Immature natural killer cell (primary cell): ENCODE results near the gene RNASE12. TPM values are rescaled to one million over a fixed set of nuclear protein-coding genes. Genes with fewer than 3 reads are reported as not detected.
A peak's percentile ranks its signal among the peaks of the same experiment; 100 is the strongest.
"Not testable (repeated sequence)": the region's sequence is repeated elsewhere in the genome, so short reads cannot be mapped to it uniquely, and the experiment has no call there.

Experiments
- DNase-seq, 3 donors: peaks; one replicate each; pipeline ENCODE4 v3.0.0; 2022; ENCODE audit warnings: mixed read lengths in 1 of 3
- H3K27ac Mint-ChIP-seq, 6 donors: one replicate each; pipeline ENCODE4 v1.8.0; 2020; ENCODE audit warnings: mixed read lengths in 6 of 6, mild to moderate bottlenecking in 5 of 6, inconsistent platforms in 4 of 6, moderate library complexity in 3 of 6
- H3K27me3 Mint-ChIP-seq, 3 donors: one replicate each; pipeline ENCODE4 v1.8.0; 2020 to 2021; ENCODE audit warnings: low read depth in 3 of 3, mild to moderate bottlenecking in 3 of 3, mixed read lengths in 3 of 3, moderate library complexity in 3 of 3, inconsistent platforms in 1 of 3
- H3K36me3 Mint-ChIP-seq, 3 donors: one replicate each; pipeline ENCODE4 v1.8.0; 2020; ENCODE audit warnings: mixed read lengths in 3 of 3, inconsistent platforms in 2 of 3, mild to moderate bottlenecking in 2 of 3
- H3K4me1 Mint-ChIP-seq, 2 donors: one replicate each; pipeline ENCODE4 v1.8.0; 2020; ENCODE audit warnings: inconsistent platforms in 2 of 2, mild to moderate bottlenecking in 2 of 2, mixed read lengths in 2 of 2, moderate library complexity in 1 of 2
- H3K4me3 Mint-ChIP-seq, 5 donors: one replicate each; pipeline ENCODE4 v1.8.0; 2020; ENCODE audit warnings: mild to moderate bottlenecking in 5 of 5, mixed read lengths in 5 of 5, inconsistent platforms in 3 of 5, moderate library complexity in 3 of 5
- H3K9me3 Mint-ChIP-seq, 6 donors: one replicate each; pipeline ENCODE4 v1.8.0; 2020; ENCODE audit warnings: mild to moderate bottlenecking in 6 of 6, mixed read lengths in 6 of 6, inconsistent platforms in 4 of 6, moderate library complexity in 3 of 6
- polyA plus RNA-seq, 3 donors: library from polyadenylated mRNA; unstranded; fragments of 300-500 nt; fragmentation: Illumina TruSeq; gene quantifications; one replicate each; pipeline ENCODE4 v1.2.3, GENCODE V29; 2021

RNASE12 gene
- polyA plus RNA-seq, 3 donors from 2014 or later: not detected

- H3K36me3 Mint-ChIP-seq: no peaks in the 10 kb centered on the region
- no peaks in the 10 kb centered on the region for H3K9me3 Mint-ChIP-seq
- no peak overlapping the region for H3K4me3 Mint-ChIP-seq
- peak; percentile 81 to 83 (median 81) for DNase-seq
- H3K4me1 Mint-ChIP-seq: no peaks in the 10 kb centered on the region
- H3K27ac Mint-ChIP-seq: no peak overlapping the region
- H3K27me3 Mint-ChIP-seq: no peaks in the 10 kb centered on the region
Measured at GRCh38 chr14:20609215-20610001, 18.2 kb upstream of the RNASE12 start.

- Mint-ChIP-seq H3K4me3 (peak overlapping the region in 1 of 5 donors; percentile 11), H3K27me3 (no peaks in the 10 kb centered on the region), H3K4me1 (no peaks in the 10 kb centered on the region), H3K36me3 (no peaks in the 10 kb centered on the region), H3K27ac (no peak overlapping the region), H3K9me3 (no peaks in the 10 kb centered on the region)
- no peak for DNase-seq
Measured at GRCh38 chr14:20608383-20609110, 17.4 kb upstream of the RNASE12 start.

DNA sequence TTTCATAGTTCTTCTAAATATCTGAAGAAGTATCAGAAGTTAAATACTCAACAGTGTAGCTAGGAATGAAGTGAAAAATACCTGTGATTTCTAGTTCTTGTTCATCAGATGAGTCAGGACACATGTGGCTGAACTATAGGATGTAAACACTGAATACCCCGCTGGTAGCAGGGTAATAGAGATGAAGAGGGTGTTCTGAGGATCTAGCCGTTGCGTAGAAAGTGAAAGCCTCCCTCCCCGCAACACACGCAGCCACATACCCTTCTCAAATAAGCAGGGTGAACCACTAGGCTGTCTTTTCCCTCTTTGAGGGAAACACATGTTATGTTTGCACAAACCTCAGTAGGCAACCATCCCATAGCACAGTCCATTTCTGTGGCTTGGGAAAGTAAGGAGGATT is 16.4 kb upstream of the RNASE12 start:
- H3K36me3 Mint-ChIP-seq: no peaks in the 10 kb centered on the region
- H3K4me1 Mint-ChIP-seq: no peaks in the 10 kb centered on the region
- H3K27me3 Mint-ChIP-seq: no peaks in the 10 kb centered on the region
- no peak overlapping the region for H3K27ac Mint-ChIP-seq
- H3K9me3 Mint-ChIP-seq: no peaks in the 10 kb centered on the region
- no peak overlapping the region for H3K4me3 Mint-ChIP-seq
- no peak for DNase-seq

DNA sequence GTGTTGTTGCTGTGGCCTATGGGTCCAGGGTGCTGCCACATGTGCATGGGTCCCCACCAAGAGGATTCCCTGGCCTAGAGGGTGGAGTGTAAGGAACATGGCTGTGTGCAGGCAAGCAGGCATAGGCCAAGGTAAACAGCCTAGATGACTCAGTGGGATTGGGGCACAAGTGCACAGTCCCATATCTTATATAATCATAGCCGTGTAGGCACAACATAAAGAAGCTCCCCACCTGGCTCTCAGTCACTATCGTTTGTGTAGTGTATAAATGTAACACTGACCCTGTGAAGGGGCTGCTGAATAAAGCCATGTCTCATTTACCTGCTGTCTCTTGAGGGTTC is 15.7 kb upstream of the RNASE12 start:
- no peak overlapping the region for H3K4me3 Mint-ChIP-seq
- no peaks in the 10 kb centered on the region for H3K27me3 Mint-ChIP-seq
- H3K27ac Mint-ChIP-seq: no peak overlapping the region
- H3K4me1 Mint-ChIP-seq: no peaks in the 10 kb centered on the region
- H3K36me3 Mint-ChIP-seq: no peaks in the 10 kb centered on the region
- no peak for DNase-seq
- H3K9me3 Mint-ChIP-seq: no peaks in the 10 kb centered on the region

DNA sequence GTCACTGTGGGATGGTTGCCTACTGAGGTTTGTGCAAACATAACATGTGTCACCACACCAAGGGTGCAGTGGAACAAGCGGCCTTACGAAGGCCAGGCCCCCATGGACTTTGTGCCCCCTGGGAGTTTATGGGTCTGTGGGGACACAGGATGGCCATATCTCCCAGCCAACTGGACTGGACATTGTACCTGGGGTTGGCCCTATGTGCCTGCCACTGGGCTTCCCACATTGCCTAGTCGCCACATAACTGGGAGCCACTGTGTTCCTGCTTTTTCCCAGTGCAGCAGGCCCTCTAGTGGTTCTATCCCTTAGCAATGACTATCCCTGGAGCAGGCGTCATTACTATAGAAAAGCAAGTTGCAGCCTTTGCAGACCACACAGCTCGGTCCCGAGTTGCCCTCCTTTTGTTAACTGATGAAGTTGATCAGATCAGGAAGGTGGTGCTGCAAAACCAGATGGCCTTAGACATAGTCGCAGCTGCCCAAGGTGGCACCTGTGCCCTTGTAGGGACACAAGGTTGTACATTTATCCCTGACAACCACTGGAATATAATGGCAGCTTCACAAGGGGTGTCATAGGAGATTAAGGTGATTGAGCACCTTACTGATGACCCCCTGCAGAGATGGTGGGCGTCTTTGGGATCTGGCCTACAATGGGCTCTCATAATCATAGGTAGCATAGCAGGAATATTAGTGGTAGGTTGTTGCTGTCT is 15.2 kb upstream of the RNASE12 start:
- H3K4me3 Mint-ChIP-seq: no peak overlapping the region
- no peaks in the 10 kb centered on the region for H3K36me3 Mint-ChIP-seq
- H3K4me1 Mint-ChIP-seq: no peaks in the 10 kb centered on the region
- DNase-seq: no peak
- H3K27me3 Mint-ChIP-seq: no peaks in the 10 kb centered on the region
- H3K9me3 Mint-ChIP-seq: no peaks in the 10 kb centered on the region
- no peak overlapping the region for H3K27ac Mint-ChIP-seq

DNA sequence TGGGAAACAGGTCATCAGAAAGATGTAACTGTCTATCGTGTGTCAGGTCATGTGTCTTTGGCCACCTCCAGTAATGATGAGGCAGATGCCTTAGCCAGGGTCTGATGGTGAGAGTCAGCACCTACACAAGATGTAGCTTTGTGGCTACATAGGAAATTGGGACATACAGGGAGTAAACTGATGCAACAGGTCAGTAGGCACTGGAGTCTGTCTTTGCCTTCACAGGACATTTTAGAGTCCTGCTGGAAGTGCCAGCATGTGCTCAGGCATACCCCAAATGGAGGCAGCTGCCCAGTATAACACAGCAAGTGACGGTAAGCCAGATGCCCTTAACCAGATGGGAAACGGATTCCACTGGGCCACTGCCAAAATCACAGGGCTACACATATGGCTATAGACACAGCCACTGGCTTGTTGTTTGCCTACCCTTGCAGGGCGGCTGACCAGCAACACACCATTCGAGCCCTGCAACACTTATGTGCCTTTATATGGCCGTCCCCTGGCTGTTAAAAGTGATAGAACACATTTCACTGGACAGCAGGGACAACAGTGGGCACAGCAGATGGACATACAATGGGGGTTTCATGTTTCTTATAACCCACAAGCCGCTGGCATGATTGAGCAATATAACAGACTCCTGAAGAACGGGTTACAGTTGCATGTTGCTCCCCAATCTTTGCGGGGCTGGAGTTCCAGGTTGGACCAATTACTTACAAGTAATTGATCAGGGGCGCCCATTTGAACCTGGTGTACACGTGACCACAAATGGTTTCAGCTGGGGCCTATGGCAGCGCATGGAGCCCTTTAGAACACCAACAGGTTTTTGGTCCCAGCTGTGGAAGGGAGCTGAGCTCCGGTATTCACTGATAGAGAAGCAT is 12.9 kb upstream of the RNASE12 start:
- Mint-ChIP-seq H3K27me3 (no peaks in the 10 kb centered on the region), H3K36me3 (no peaks in the 10 kb centered on the region), H3K27ac (no peak overlapping the region), H3K4me1 (no peaks in the 10 kb centered on the region), H3K4me3 (no peak overlapping the region), H3K9me3 (no peaks in the 10 kb centered on the region)
- DNase-seq: no peak

- no peak overlapping the region for H3K27ac Mint-ChIP-seq
- no peaks in the 10 kb centered on the region for H3K9me3 Mint-ChIP-seq
- H3K27me3 Mint-ChIP-seq: peaks cover 0 to 1% (median 0%) of the 10 kb centered on the region in 3 donors
- no peak for DNase-seq
- no peaks in the 10 kb centered on the region for H3K4me1 Mint-ChIP-seq
- no peaks in the 10 kb centered on the region for H3K36me3 Mint-ChIP-seq
- no peak overlapping the region for H3K4me3 Mint-ChIP-seq
Measured at GRCh38 chr14:20602583-20602982, 11.4 kb upstream of the RNASE12 start.

- no peaks in the 10 kb centered on the region for H3K9me3 Mint-ChIP-seq
- no peak overlapping the region for H3K4me3 Mint-ChIP-seq
- H3K27ac Mint-ChIP-seq: no peak overlapping the region
- DNase-seq: no peak
- peaks cover 0 to 3% (median 0%) of the 10 kb centered on the region in 3 donors for H3K27me3 Mint-ChIP-seq
- H3K4me1 Mint-ChIP-seq: no peaks in the 10 kb centered on the region
- no peaks in the 10 kb centered on the region for H3K36me3 Mint-ChIP-seq
Measured at GRCh38 chr14:20601522-20601921, 10.3 kb upstream of the RNASE12 start.

- Mint-ChIP-seq H3K4me1 (no peaks in the 10 kb centered on the region), H3K27ac (no peak overlapping the region), H3K36me3 (no peaks in the 10 kb centered on the region), H3K9me3 (no peaks in the 10 kb centered on the region), H3K4me3 (no peak overlapping the region), H3K27me3 (peaks cover 0 to 6% (median 4%) of the 10 kb centered on the region in 3 donors)
- no peak for DNase-seq
Measured at GRCh38 chr14:20597108-20597507, 5.9 kb upstream of the RNASE12 start.

GRCh38 chr14:20595726-20596125 is 4.5 kb upstream of the RNASE12 start:
- H3K27ac Mint-ChIP-seq, H3K4me3 Mint-ChIP-seq, H3K27me3 Mint-ChIP-seq, H3K4me1 Mint-ChIP-seq, H3K9me3 Mint-ChIP-seq, DNase-seq, H3K36me3 Mint-ChIP-seq: not testable (repeated sequence)

DNA sequence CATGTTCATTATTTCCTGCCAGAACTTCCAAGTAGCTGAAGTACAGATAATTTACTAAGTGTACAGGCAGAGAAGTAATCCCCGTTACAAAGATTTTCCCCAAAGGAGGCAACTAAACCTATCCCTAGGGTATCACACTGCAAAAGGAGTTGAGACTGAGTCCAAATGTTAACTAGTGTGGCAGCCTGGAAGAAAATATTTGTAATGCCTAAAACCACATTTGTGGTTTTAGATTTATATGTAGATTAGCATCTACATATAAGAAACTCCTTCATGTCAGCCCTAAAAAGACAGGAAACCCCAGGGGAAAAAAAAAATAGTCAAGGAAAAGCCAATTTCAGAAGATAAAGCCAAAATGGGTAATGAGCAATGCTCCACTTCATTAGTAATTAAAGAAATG is 1.4 kb upstream of the RNASE12 start:
- H3K4me1 Mint-ChIP-seq: no peaks in the 10 kb centered on the region
- no peak overlapping the region for H3K4me3 Mint-ChIP-seq
- H3K27me3 Mint-ChIP-seq: peaks cover 0 to 5% (median 4%) of the 10 kb centered on the region in 3 donors
- no peaks in the 10 kb centered on the region for H3K36me3 Mint-ChIP-seq
- no peak for DNase-seq
- no peaks in the 10 kb centered on the region for H3K9me3 Mint-ChIP-seq
- no peak overlapping the region for H3K27ac Mint-ChIP-seq

GRCh38 chr14:20587489-20588154 is 3.6 kb downstream of the RNASE12 start, which contains the start of gene RNASE11:
RNASE11 (minus strand) TSS chr14:20588001.
- Mint-ChIP-seq H3K27ac (no peak within 1 kb of the TSS), H3K36me3 (no peaks in the 10 kb centered on the region)

GRCh38 chr14:20583908-20584307 is 7.3 kb downstream of the RNASE12 start:
- Mint-ChIP-seq H3K27ac (no peak overlapping the region), H3K4me1 (no peaks in the 10 kb centered on the region), H3K9me3 (no peaks in the 10 kb centered on the region)

More at GRCh38 chr14:20587489-20588154, 3.6 kb downstream of the RNASE12 start, which contains the start of gene RNASE11:
- Mint-ChIP-seq H3K4me3 (no peak within 1 kb of the TSS), H3K27me3 (peaks cover 1 to 3% (median 2%) of the 10 kb centered on the region in 3 donors), H3K9me3 (no peaks in the 10 kb centered on the region), H3K4me1 (no peaks in the 10 kb centered on the region)
- no peak for DNase-seq

More at GRCh38 chr14:20583908-20584307, 7.3 kb downstream of the RNASE12 start:
- H3K4me3 Mint-ChIP-seq: no peak overlapping the region
- no peaks in the 10 kb centered on the region for H3K36me3 Mint-ChIP-seq
- DNase-seq: no peak
- H3K27me3 Mint-ChIP-seq: peaks cover 2 to 3% (median 2%) of the 10 kb centered on the region in 3 donors
